ENCODE data around the gene SLC22A17. TPM values are rescaled to one million over a fixed set of nuclear protein-coding genes. Genes with fewer than 3 reads are reported as not detected.

The SLC22A17 gene
- total and polyA plus RNA-seq, 9 of the 15 experiments (the other 6 are each of a cell fraction or from before 2014, with no cell fraction given), result 0.07 to 0.09 TPM; not detected in 7

DNA sequence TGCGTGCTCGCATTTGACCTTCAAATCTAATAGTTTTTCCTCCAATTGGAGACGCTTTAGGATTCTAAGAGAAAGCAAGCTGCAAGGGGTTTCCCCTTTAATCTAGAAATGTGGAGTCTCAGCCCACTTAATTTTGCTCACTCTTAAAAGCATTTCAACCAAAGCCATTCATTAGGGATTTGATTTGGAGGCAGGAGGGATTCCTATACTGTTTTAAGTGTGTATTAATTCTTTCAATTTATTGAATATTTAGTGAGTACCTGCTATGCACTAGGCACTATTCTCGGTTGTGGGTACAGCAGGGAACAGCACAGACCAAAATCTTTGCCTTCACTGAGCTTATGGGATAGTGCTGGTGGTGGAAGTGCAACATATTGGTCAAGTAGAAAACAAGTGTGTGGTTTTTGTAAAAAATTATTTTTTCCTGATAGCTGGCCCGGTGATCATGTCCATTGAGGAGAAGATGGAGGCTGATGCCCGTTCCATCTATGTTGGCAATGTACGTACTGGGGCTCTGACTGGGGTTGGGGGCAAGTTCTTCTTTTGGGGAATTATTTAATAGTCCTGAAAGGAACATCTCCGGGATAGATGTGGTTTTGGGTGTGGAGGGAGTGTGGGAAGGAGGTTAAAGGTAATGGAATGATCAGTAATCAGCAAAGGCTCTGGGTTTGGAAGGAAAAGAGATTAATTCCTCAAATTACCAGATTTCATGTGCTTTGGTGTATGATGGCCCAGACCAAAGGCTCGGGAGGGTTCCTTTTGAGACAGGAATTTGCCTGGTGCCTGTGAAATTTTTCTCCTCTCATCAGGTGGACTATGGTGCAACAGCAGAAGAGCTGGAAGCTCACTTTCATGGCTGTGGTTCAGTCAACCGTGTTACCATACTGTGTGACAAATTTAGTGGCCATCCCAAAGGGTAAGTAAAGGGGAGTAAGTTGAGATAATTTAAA, 29.8 kb downstream of the SLC22A17 start:
- in situ Hi-C loops (cut with MboI) (no loop called here), intact Hi-C loops (cut with micrococcal nuclease) (loop anchor here (2.0 to 10.0 kb wide), 3 partner anchors 58 to 232 kb away; partner anchors contain the start of genes THTPA and ZFHX2)
- peak overlapping the region; percentile 90 for H3K4me3 ChIP-seq
- H3K27me3 ChIP-seq (ENCODE audit: control insufficient read depth in 2 of 2, insufficient read depth in 2 of 2, low read length in 2 of 2), result no peaks in the 10 kb centered on the region
- peak overlapping the region; percentile 97 to 100 for H3K9ac ChIP-seq (ENCODE audit: insufficient read depth in 1 of 2, low read depth in 2 of 2, low read length in 2 of 2)
- peaks cover 11 to 17% of the 10 kb centered on the region in 2 experiments; a peak in 4 of 5 replicates for H3K4me1 ChIP-seq (replicated peaks in 1 of 2; ENCODE audit: control insufficient read depth in 2 of 2, insufficient read depth in 2 of 2, low read length in 2 of 2)
- ATAC-seq (no peak), DNase-seq (ENCODE audit: extremely low read depth in 1 of 4, low spot score in 3 of 4) (no peak), FAIRE-seq (no peak)
- no peaks in the 10 kb centered on the region for H3K9me1 ChIP-seq (ENCODE audit: control insufficient read depth, insufficient read depth, low read length)
- H4K20me1 ChIP-seq (replicated peaks; ENCODE audit: control insufficient read depth, insufficient read depth, low read length), result no peaks in the 10 kb centered on the region; the same call in 1 of the 2 replicates
- TSS peak; percentile 37 for BruUV-seq (replicated peaks)
- H3K9me3 ChIP-seq (replicated peaks; ENCODE audit: control insufficient read depth, insufficient read depth, low read depth, low read length), result no peaks in the 10 kb centered on the region
- H3K27ac ChIP-seq (ENCODE audit: extremely low read depth, low read depth, low read length), result peak overlapping the region; percentile 95
- no peak overlapping the region; the same call in 1 of the 2 replicates for H2AFZ ChIP-seq (ENCODE audit: low read depth, low read length)
- ChIA-PET CTCF (ENCODE audit: low intra/inter-chr PET ratio) (interaction anchor here (0.6 kb wide), 1 partner anchor 54 kb away, joined by 6 read pairs; no protein-coding TSS in a partner anchor), POLR2A (interaction anchor here (0.6 to 3.9 kb wide), 17 partner anchors 8 to 503 kb away, joined by 3 to 30 read pairs (median 4); partner anchors contain the start of genes HAUS4, HOMEZ, PPP1R3E and THTPA)
- WGBS (ENCODE audit: insufficient coverage, low coverage, missing lambda C conversion rate), result 31% methylated on average over 10 of the region's 10 CpGs
- peaks cover 34% of the 10 kb centered on the region for H3K79me2 ChIP-seq (ENCODE audit: control insufficient read depth, insufficient read depth, low read length)
- H3K36me3 ChIP-seq (ENCODE audit: control insufficient read depth, insufficient read depth, low read length), result peaks cover 58% of the 10 kb centered on the region; the same call in 2 of the 3 replicates
- TF ChIP-seq ZNF507 (tag; conservative IDR thresholded peaks at IDR 0.05) (no peak), SP2 (IDR thresholded peaks at IDR 0.05; ENCODE audit: extremely low read depth, low read depth, low read length, poor library complexity, severe bottlenecking) (no peak), ZNF217 (CRISPR knock-in tag; IDR thresholded peaks at IDR 0.05) (no peak), TEAD2 (tag; IDR thresholded peaks at IDR 0.05) (no peak), ZNF696 (CRISPR knock-in tag; conservative IDR thresholded peaks at IDR 0.05) (no peak), FOXJ3 (CRISPR knock-in tag; IDR thresholded peaks at IDR 0.05) (no peak), NR2C1 (IDR thresholded peaks at IDR 0.05) (no peak), NR2C1 (tag; IDR thresholded peaks at IDR 0.05) (no peak), PYGO2 (tag; IDR thresholded peaks at IDR 0.05) (no peak), C11orf30 (IDR thresholded peaks at IDR 0.05; ENCODE audit: low read depth) (no peak), PML (IDR thresholded peaks at IDR 0.05; ENCODE audit: low read length) (no peak; the same call in 1 of the 2 replicates)
- TF ChIP-seq, protein P1, sequence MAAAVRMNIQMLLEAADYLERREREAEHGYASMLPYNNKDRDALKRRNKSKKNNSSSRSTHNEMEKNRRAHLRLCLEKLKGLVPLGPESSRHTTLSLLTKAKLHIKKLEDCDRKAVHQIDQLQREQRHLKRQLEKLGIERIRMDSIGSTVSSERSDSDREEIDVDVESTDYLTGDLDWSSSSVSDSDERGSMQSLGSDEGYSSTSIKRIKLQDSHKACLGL (CRISPR knock-in tag; IDR thresholded peaks at IDR 0.05; ENCODE audit: borderline replicate concordance, poor library complexity, severe bottlenecking), result no peak
- peak overlapping the region; percentile 98 for H3K4me2 ChIP-seq (ENCODE audit: insufficient read depth, low read length)
